Parathyroid adenoma (tissue), 2 donors: ENCODE measurements around the gene KRTAP10-7.

Experiments
- H2AFZ ChIP-seq: fragments of 300-600 bp; sonication (generic); one replicate; pipeline ENCODE4 v1.7.0; 2017; ENCODE audit warnings: antibody characterized with exemption, mild to moderate bottlenecking
- H3K27ac ChIP-seq: fragments of 300-600 bp; sonication (generic); one replicate; pipeline ENCODE4 v1.7.0; 2017
- H3K27me3 ChIP-seq: fragments of 300-600 bp; sonication (generic); one replicate; pipeline ENCODE4 v1.7.0; 2017; ENCODE audit warnings: low read length; ENCODE audit not compliant: control insufficient read depth, insufficient read depth
- H3K36me3 ChIP-seq: fragments of 300-600 bp; sonication (generic); one replicate; pipeline ENCODE4 v1.7.0; 2017; ENCODE audit warnings: low read length; ENCODE audit not compliant: control insufficient read depth, insufficient read depth
- H3K4me1 ChIP-seq: fragments of 300-600 bp; sonication (generic); one replicate; pipeline ENCODE4 v1.7.0; 2017; ENCODE audit warnings: control low read depth
- H3K4me2 ChIP-seq: fragments of 300-600 bp; sonication (generic); one replicate; pipeline ENCODE4 v1.7.0; 2017; ENCODE audit warnings: low read length
- H3K4me3 ChIP-seq: fragments of 300-600 bp; sonication (generic); one replicate; pipeline ENCODE4 v1.7.0; 2017; ENCODE audit warnings: low read depth, low read length
- H3K79me2 ChIP-seq: fragments of 300-600 bp; sonication (generic); one replicate; pipeline ENCODE4 v1.7.0; 2017; ENCODE audit warnings: control low read depth
- H3K9ac ChIP-seq: fragments of 300-600 bp; sonication (generic); one replicate; pipeline ENCODE4 v1.7.0; 2017; ENCODE audit warnings: mild to moderate bottlenecking
- H3K9me3 ChIP-seq: fragments of 300-600 bp; sonication (generic); one replicate; pipeline ENCODE4 v1.7.0; 2017; ENCODE audit warnings: low read length; ENCODE audit not compliant: control insufficient read depth
- CTCF ChIP-seq: fragments of 300-600 bp; sonication (generic); IDR thresholded peaks from one replicate; pipeline ENCODE4 v1.7.0; 2017; ENCODE audit warnings: antibody characterized with exemption, mild to moderate bottlenecking
- donor health status: primary hyperparathyroidism.

Gene KRTAP10-7

DNA sequence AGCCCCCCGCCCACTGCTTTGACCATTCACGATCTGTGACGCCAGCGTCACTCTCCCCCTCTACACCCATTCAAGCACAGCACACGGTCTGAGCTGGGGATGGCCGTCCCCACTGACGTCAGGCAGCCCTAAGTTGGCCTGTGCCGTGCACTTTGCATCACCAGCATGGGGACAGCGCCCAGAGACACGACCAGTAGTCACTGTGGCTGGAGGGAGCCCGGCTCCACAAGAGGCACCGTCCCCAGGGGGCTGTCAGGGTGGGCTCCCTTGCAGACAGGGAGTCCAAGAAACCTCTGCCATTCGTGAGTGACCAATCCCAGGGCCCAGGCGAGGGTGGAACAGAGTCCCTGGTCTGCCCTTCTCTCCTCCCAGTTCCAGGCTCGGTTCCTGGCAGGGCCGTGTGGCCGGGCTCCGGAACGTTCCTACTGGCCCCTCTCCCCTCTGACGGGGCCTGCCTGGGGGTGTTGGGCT, 13.8 kb downstream of the KRTAP10-7 start:
- H3K27me3 ChIP-seq: no peaks in the 10 kb centered on the region
- H3K79me2 ChIP-seq: no peaks in the 10 kb centered on the region
- no peak overlapping the region for H3K27ac ChIP-seq
- H3K36me3 ChIP-seq: no peaks in the 10 kb centered on the region
- H3K4me1 ChIP-seq: no peaks in the 10 kb centered on the region
- H3K4me3 ChIP-seq: no peak overlapping the region
- no peak for TF ChIP-seq CTCF
- no peak overlapping the region for H2AFZ ChIP-seq
- no peak overlapping the region for H3K9ac ChIP-seq
- H3K9me3 ChIP-seq: no peaks in the 10 kb centered on the region
- H3K4me2 ChIP-seq: no peak overlapping the region

DNA sequence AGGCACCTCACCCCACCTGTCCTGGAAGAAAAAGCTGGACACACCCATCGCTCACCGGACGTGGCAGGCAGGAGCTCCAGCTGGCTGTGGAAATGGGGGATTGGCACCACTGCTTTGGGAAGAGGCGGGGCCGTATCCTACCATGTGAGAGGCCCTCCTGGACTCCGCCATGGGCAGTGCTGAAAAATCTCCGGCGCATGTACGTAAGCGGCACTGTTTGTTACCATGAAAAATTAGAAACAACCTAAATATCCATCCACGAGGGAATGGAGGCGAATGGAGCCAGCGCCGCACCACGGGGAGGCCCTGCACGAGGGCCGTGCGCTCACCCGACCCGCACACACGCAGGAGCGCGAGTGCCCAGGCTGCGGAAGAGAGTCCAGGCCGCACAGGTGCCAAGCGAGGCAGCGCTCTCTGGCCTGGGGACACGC, 14.6 kb downstream of the KRTAP10-7 start:
- no peaks in the 10 kb centered on the region for H3K79me2 ChIP-seq
- no peaks in the 10 kb centered on the region for H3K9me3 ChIP-seq
- no peak overlapping the region for H3K9ac ChIP-seq
- H3K4me3 ChIP-seq: no peak overlapping the region
- no peaks in the 10 kb centered on the region for H3K36me3 ChIP-seq
- H3K4me2 ChIP-seq: no peak overlapping the region
- TF ChIP-seq CTCF: no peak
- no peak overlapping the region for H2AFZ ChIP-seq
- no peaks in the 10 kb centered on the region for H3K27me3 ChIP-seq
- no peak overlapping the region for H3K27ac ChIP-seq
- H3K4me1 ChIP-seq: no peaks in the 10 kb centered on the region

GRCh38 chr21:44615466-44615865, 15.1 kb downstream of the KRTAP10-7 start:
- Histone ChIP-seq H3K79me2 (no peaks in the 10 kb centered on the region), H3K27me3 (no peaks in the 10 kb centered on the region), H3K4me2 (no peak overlapping the region), H3K4me1 (no peaks in the 10 kb centered on the region), H3K27ac (no peak overlapping the region), H3K9me3 (no peaks in the 10 kb centered on the region), H3K9ac (no peak overlapping the region), H2AFZ (no peak overlapping the region), H3K4me3 (no peak overlapping the region), H3K36me3 (no peaks in the 10 kb centered on the region)
- TF ChIP-seq CTCF: no peak

GRCh38 chr21:44615911-44616590, 15.7 kb downstream of the KRTAP10-7 start:
- Histone ChIP-seq H3K9me3 (no peaks in the 10 kb centered on the region), H2AFZ (no peak overlapping the region), H3K9ac (no peak overlapping the region), H3K36me3 (no peaks in the 10 kb centered on the region), H3K4me2 (no peak overlapping the region), H3K4me1 (no peaks in the 10 kb centered on the region), H3K27ac (no peak overlapping the region), H3K27me3 (no peaks in the 10 kb centered on the region), H3K79me2 (no peaks in the 10 kb centered on the region), H3K4me3 (no peak overlapping the region)
- TF ChIP-seq CTCF: no peak

DNA sequence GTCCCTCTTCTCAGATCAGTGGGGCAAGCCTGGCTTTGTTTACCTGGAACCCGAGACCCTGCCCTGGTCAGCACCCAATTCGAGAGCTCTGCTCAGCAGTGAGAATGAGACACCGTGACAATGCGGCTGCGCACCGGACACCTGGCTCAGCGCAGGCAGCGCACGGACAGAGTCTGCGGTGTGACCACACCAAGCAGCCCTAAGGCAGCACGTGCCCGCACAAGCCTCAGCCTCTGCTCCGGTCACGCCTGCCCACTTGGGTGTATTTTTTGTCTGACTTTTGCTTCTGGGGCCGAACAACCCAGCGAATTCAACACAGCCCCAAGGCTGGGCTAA, 16.2 kb downstream of the KRTAP10-7 start:
- no peaks in the 10 kb centered on the region for H3K36me3 ChIP-seq
- H3K4me3 ChIP-seq: no peak overlapping the region
- H2AFZ ChIP-seq: no peak overlapping the region
- H3K27me3 ChIP-seq: no peaks in the 10 kb centered on the region
- H3K9me3 ChIP-seq: no peaks in the 10 kb centered on the region
- TF ChIP-seq CTCF: no peak
- no peaks in the 10 kb centered on the region for H3K79me2 ChIP-seq
- H3K4me2 ChIP-seq: no peak overlapping the region
- H3K9ac ChIP-seq: no peak overlapping the region
- H3K27ac ChIP-seq: no peak overlapping the region
- no peaks in the 10 kb centered on the region for H3K4me1 ChIP-seq
